Neutrophil (primary cell): Measurements from ENCODE around the gene FAM78A.

Source experiments
- H3K27ac ChIP-seq: fragments of 200-600 bp; sonication (generic); 2 replicates; pipeline ENCODE4 v1.5.1; 2016; ENCODE audit warnings: mild to moderate bottlenecking, moderate library complexity
- H3K27me3 ChIP-seq: fragments of 200-600 bp; sonication (generic); 2 replicates; pipeline ENCODE4 v1.6.0; 2016; ENCODE audit warnings: mild to moderate bottlenecking
- H3K36me3 ChIP-seq: fragments of 200-600 bp; sonication (generic); 2 replicates; pipeline ENCODE4 v1.5.1; 2017
- H3K4me1 ChIP-seq, 2 experiments: fragments of 200-600 bp in 1 of 2; sonication (generic) in 1 of 2; 1 replicate in 1 of 2; 2 replicates in 1 of 2; pipeline versions ENCODE4 v1.5.1 to v1.6.1; 2013 to 2016; ENCODE audit warnings: low read depth in 1 of 2, low read length in 1 of 2, mild to moderate bottlenecking in 1 of 2, moderate library complexity in 1 of 2; ENCODE audit not compliant: control insufficient read depth in 1 of 2, insufficient read depth in 1 of 2
- H3K4me3 ChIP-seq, 2 experiments: fragments of 200-600 bp in 1 of 2; sonication (generic) in 1 of 2; 1 replicate in 1 of 2; 2 replicates in 1 of 2; pipeline ENCODE4 v1.5.1; 2013 to 2016; ENCODE audit warnings: low read depth in 1 of 2, low read length in 1 of 2, mild to moderate bottlenecking in 1 of 2, moderate library complexity in 1 of 2
- H3K9me3 ChIP-seq: fragments of 200-600 bp; sonication (generic); 2 replicates; pipeline ENCODE4 v1.5.1; 2016
- TF ChIP-seq, protein P1 (sequence below): fragments of 200-600 bp; sonication (generic); IDR thresholded peaks from 2 replicates; pipeline ENCODE4 v1.5.1; 2016; ENCODE audit warnings: antibody characterized with exemption

Gene FAM78A

DNA sequence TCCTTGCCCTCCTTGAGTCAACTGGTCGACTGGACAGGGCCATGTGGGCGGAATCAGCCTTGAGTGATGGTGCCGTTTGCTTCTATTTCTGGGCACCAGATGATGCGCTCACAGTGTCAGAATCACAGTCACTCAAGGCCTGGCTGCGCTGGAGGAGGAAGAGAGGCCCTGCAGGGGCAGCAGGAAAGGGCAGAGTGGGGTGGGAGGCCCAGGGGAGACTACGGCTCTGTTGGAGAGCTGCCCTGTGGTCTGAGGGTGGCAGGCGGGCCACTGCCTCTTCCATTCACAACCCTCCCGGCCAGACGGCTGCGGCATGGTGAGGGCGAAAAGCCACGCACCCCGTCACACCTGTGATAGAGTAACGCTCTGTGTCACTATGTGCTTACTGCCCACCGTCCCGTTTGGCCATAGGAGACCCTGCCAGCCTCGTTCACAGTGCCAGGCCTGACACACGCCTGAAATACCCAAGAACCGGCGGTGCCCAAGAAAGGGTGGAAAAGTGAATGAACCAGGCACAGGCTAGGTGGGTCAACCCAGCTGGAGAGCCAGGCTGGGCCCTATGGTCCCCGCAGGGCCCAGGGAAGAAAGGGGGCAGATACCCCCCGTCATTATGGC, 23.1 kb upstream of the FAM78A start:
- no peak overlapping the region for H3K27ac ChIP-seq
- no peaks in the 10 kb centered on the region for H3K36me3 ChIP-seq
- TF ChIP-seq, protein P1, sequence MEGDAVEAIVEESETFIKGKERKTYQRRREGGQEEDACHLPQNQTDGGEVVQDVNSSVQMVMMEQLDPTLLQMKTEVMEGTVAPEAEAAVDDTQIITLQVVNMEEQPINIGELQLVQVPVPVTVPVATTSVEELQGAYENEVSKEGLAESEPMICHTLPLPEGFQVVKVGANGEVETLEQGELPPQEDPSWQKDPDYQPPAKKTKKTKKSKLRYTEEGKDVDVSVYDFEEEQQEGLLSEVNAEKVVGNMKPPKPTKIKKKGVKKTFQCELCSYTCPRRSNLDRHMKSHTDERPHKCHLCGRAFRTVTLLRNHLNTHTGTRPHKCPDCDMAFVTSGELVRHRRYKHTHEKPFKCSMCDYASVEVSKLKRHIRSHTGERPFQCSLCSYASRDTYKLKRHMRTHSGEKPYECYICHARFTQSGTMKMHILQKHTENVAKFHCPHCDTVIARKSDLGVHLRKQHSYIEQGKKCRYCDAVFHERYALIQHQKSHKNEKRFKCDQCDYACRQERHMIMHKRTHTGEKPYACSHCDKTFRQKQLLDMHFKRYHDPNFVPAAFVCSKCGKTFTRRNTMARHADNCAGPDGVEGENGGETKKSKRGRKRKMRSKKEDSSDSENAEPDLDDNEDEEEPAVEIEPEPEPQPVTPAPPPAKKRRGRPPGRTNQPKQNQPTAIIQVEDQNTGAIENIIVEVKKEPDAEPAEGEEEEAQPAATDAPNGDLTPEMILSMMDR: no peak
- no peaks in the 10 kb centered on the region for H3K9me3 ChIP-seq
- no peaks in the 10 kb centered on the region for H3K27me3 ChIP-seq
- no peak overlapping the region for H3K4me3 ChIP-seq
- H3K4me1 ChIP-seq: no peaks in the 10 kb centered on the region

DNA sequence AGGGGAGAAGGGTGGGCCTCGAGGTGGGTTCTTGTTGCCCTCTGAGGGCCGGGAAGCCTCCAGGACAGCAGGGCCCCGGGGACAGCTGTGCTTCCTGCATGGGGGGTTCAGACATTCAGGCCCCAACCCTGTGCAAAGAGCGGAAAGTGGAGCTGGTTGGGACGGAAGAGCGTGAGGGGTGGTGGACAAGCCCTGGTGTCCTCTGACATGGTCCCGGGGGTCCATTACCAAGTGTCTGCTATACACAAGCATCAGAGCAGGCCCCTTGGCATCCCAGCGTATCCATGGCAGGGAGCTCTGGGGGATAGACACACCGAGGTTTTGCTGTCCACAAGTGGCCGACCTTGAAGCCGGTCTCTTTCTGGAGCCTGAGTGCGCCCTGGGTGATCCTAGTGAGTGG, 22.5 kb upstream of the FAM78A start:
- Histone ChIP-seq H3K4me1 (no peaks in the 10 kb centered on the region), H3K4me3 (no peak overlapping the region), H3K27me3 (no peaks in the 10 kb centered on the region), H3K36me3 (no peaks in the 10 kb centered on the region), H3K9me3 (no peaks in the 10 kb centered on the region), H3K27ac (no peak overlapping the region)
- TF ChIP-seq, protein P1: no peak

DNA sequence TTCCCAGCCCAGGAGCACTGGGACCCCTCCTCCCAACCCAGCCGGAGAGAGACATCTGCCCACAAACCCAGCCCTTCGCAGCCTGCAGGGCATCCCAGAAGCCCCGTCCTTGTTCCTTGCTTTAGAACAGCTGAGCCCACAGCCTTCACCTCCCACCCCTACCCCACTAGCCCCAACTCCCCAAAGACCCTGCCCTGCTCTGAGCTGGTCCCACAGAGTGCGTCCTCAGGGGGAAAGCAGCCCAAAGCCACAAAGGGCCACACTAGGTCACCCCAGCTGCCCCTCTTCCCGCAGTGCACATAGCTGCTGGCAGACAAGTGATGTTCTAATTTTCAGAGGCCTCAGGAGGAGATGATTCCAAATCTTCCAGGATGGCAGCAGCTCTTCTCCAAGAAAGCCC, 22.0 kb upstream of the FAM78A start:
- no peak overlapping the region for H3K4me3 ChIP-seq
- TF ChIP-seq, protein P1: no peak
- no peaks in the 10 kb centered on the region for H3K4me1 ChIP-seq
- no peaks in the 10 kb centered on the region for H3K27me3 ChIP-seq
- H3K9me3 ChIP-seq: no peaks in the 10 kb centered on the region
- no peak overlapping the region for H3K27ac ChIP-seq
- H3K36me3 ChIP-seq: no peaks in the 10 kb centered on the region

DNA sequence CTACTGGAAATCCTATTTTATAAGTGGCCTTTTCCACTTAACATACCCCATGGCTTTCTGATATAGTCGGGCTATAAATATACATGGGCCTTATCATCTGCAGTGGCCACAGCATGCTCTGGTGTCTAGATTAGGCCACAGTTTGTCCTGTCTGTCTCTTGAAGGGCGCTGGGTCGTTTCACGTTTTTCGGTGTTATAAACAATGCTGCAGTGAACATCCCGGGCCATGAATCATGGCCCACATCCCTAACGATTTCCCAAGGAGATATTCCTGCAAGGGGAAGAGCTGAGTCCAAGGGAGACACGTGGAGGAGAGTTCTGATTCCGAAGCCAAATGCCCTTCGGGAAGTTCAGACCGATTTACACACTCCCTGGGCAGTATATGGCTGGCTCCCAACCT, 21.6 kb upstream of the FAM78A start:
- no peaks in the 10 kb centered on the region for H3K36me3 ChIP-seq
- H3K27me3 ChIP-seq: no peaks in the 10 kb centered on the region
- H3K4me1 ChIP-seq: no peaks in the 10 kb centered on the region
- no peaks in the 10 kb centered on the region for H3K9me3 ChIP-seq
- TF ChIP-seq, protein P1: no peak
- no peak overlapping the region for H3K4me3 ChIP-seq
- no peak overlapping the region for H3K27ac ChIP-seq

DNA sequence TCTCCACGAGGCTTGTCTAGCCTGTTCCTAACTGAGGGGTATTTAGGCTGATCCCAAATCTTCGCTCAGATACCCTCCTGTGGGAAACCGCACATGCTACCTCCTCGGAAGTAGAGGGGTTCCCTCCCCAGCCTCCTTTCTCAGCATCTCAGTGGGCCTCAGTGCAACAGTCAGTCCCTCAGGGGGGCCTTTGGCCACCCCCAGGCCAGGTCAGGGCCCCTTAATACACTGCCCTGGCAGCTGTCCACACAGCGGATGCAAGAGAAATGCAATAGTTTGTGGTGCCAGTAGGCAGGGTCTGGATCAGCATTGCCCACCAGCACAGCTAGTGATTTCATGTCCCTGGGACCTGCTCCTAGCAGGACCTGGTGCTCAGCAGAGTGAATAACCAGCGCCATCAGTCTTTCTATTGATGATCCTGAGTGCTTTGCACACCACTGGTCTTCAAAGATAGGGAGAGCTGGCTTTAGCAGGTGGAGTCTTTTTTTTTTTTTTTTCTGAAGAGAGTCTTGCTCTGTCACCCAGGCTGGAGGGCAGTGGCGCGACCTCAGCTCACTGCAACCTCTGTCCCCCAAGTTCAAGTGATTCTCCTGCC, 20.7 kb upstream of the FAM78A start:
- TF ChIP-seq, protein P1: no peak
- no peaks in the 10 kb centered on the region for H3K36me3 ChIP-seq
- H3K9me3 ChIP-seq: no peaks in the 10 kb centered on the region
- no peak overlapping the region for H3K27ac ChIP-seq
- H3K4me3 ChIP-seq: no peak overlapping the region
- H3K27me3 ChIP-seq: no peaks in the 10 kb centered on the region
- H3K4me1 ChIP-seq: no peaks in the 10 kb centered on the region
